Activated CD4-positive, alpha-beta T cell treated with anti-CD3 and anti-CD28 coated beads for 1 hour (primary cell): Measurements from ENCODE around the gene TMEM123.

Experiments used
- DNase-seq: peaks from one replicate; pipeline ENCODE4 v3.0.0-alpha.2; 2020

The TMEM123 gene

GRCh38 chr11:102421261-102421660 is 31.3 kb downstream of the TMEM123 start:
- no peak for DNase-seq

GRCh38 chr11:102420547-102420946 is 32.0 kb downstream of the TMEM123 start:
- no peak for DNase-seq

GRCh38 chr11:102419181-102419580 is 33.4 kb downstream of the TMEM123 start:
- no peak for DNase-seq

- no peak for DNase-seq
Measured at GRCh38 chr11:102416976-102417375, 35.6 kb downstream of the TMEM123 start.

- DNase-seq, result no peak
Measured at GRCh38 chr11:102415304-102415916, 37.2 kb downstream of the TMEM123 start.

- DNase-seq, result no peak
Measured at GRCh38 chr11:102414559-102414958, 38.0 kb downstream of the TMEM123 start.

GRCh38 chr11:102413497-102413896 is 39.1 kb downstream of the TMEM123 start:
- DNase-seq, result no peak

GRCh38 chr11:102411142-102411541 is 41.4 kb downstream of the TMEM123 start:
- DNase-seq, result no peak

GRCh38 chr11:102410382-102410784 is 42.2 kb downstream of the TMEM123 start:
- DNase-seq, result no peak

GRCh38 chr11:102408339-102408738 is 44.2 kb downstream of the TMEM123 start:
- no peak for DNase-seq

- DNase-seq, result no peak
Measured at GRCh38 chr11:102407901-102408300, 44.7 kb downstream of the TMEM123 start.

GRCh38 chr11:102406099-102406498 is 46.5 kb downstream of the TMEM123 start:
- DNase-seq, result no peak

- DNase-seq, result no peak
Measured at GRCh38 chr11:102405501-102405900, 47.1 kb downstream of the TMEM123 start.

GRCh38 chr11:102402548-102402947 is 50.0 kb downstream of the TMEM123 start:
- no peak for DNase-seq

GRCh38 chr11:102401905-102402304 is 50.7 kb downstream of the TMEM123 start:
- DNase-seq, result no peak

- no peak for DNase-seq
Measured at GRCh38 chr11:102400603-102401002, 52.0 kb downstream of the TMEM123 start.

- DNase-seq, result no peak
Measured at GRCh38 chr11:102399189-102399588, 53.4 kb downstream of the TMEM123 start.

- DNase-seq, result no peak
Measured at GRCh38 chr11:102398297-102398696, 54.3 kb downstream of the TMEM123 start.

- no peak for DNase-seq
Measured at GRCh38 chr11:102396708-102397563, 55.6 kb downstream of the TMEM123 start.

GRCh38 chr11:102395720-102396393 is 56.7 kb downstream of the TMEM123 start:
- no peak for DNase-seq

- no peak for DNase-seq
Measured at GRCh38 chr11:102393272-102393730, 59.3 kb downstream of the TMEM123 start.

GRCh38 chr11:102391549-102392237 is 60.9 kb downstream of the TMEM123 start:
- DNase-seq, result no peak
